GM19438 (cell line): ENCODE results near the gene C11orf52.

Experiments
- ATAC-seq: cut with Tn5 transposase; IDR thresholded peaks from one replicate; pipeline ENCODE4 v1.9.1; 2021; ENCODE audit warnings: low read depth; ENCODE audit not compliant: unreplicated experiment

Gene C11orf52

DNA sequence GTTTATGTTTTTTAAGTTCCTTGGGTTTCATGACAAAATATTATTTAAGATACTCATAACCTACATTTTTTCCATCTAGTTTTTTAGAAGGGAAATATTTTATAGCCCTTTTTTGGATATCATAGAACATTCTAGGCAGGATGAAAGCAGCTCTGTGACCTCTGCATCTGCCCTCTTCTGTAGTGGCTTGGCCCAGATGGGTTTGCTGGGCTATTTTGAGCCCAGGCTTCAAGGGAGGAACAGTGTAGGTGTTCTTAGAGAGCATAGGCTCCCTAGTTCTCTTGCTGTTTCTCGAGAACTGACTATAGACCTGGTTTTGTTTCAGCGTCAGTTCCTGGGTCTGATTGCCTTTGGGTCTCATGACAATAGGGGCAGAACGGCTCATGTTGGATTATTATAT is 50.6 kb downstream of the C11orf52 start:
- no peak for ATAC-seq

DNA sequence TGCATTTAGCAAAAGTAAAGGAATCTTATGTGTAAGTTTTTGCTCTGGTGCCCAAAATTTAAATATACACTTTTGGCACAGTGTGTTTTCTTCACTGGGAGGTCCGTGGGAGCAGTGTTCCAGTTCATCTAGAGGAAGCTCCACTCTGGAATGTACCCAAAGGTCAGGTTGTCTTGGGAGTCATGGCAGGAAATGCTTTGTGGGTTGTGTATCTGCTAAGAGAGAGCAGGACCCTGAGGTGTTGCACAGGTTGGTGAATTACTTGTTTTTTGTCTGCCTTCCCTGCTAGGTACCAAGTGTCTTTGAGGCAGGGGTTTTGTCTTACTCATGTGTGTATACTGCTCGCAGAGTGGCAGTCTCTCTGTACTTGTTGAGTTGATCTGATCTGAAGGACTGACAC is 55.7 kb downstream of the C11orf52 start:
- ATAC-seq, result no peak

DNA sequence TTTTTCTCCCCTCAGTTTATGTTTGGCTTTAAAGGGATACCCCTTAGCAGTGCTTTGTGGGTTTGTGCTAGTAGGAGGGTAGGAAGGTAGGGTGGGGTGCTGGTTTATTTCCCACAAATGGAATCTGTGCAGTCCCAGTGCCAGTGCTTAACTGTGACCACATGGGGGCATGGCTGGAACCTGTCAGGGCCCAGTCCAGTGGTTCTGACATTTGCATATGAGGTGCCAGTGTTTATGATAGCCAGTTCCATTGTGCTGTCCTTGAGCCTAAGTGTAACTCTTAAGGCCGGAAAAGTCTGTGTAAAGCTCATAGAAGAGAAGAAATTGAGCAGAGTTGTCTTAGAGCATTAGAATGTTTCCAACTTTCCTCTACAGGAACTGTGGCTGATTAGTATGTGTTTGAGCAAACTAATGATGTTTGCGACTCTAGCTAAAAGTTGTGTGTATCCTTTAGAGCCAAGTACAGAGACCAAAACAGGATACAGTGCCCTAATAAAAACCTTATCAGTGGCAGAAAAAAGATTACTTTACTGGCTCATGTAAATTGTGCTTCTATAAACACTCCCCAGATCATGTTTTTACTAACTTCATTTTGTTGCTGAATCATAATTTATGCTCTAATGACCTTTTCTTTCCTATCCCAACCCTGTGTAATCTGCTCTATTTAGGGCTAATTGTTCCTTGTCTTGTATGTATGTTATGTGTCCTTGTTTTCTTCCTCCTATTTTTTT is 56.5 kb downstream of the C11orf52 start:
- ATAC-seq, result no peak

DNA sequence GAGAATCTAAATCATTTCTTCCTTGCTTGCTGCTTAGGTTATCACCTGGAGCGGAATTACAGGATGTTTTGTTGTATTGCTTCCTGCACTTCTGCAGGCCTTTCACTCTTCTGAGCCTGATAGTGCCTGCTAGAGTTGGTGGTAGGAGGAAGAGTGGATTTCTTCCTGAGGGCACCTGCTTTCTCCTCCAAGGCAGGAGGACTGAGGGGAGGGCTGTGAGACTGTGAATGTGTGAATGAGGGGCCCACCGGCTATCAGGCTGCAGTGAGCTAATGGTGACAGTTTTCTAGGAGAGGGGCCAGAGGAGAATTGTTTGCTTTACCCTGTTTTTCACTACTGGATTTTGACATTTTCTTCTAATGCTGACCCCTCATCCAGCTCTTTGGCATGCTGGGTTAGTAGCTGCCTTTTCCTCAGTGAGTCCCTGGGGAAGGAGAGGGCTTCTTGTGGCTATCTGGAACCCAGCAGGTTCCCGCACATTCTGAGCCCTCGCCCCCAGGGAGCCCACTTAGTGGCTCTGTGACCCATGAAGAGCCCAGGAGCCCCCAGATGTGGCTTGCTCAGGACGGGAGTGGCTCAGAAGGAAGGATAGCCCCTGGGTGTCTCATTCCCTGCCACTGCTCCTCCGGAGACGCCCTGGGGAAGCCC is 57.5 kb downstream of the C11orf52 start:
- no peak for ATAC-seq
